Measurements from ENCODE around the gene SORCS2. TPM values are rescaled to one million over a fixed set of nuclear protein-coding genes. Genes with fewer than 3 reads are reported as not detected.

Gene SORCS2
- total RNA-seq, 2 experiments from 2014 or later = 0.07 to 0.15 TPM

DNA sequence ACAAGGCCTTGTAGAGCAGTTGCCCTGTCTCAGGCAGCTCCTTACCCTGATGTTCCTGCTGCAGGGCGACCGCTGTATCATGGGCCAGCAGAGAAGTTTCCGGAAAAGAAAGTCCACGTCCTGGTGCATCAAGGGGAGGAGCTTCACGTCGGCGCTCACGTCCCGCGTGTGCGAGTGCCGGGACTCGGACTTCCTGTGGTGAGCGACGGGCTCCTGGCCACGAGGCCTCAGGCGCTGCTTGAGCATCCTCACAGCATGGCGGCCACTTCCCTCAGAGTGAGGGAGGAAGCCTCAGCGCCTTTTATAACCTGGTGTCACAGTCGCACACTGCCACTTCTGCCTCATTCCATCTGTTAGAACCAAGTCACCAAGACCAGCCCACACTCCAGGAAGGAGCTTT is 521.8 kb downstream of the SORCS2 start:
- no peaks in the 10 kb centered on the region for H3K36me3 Mint-ChIP-seq (ENCODE audit: low read depth)
- DNase-seq = no peak
- H3K4me3 Mint-ChIP-seq = no peak overlapping the region
- no peaks in the 10 kb centered on the region for H3K4me1 Mint-ChIP-seq (ENCODE audit: low read depth)
- no peaks in the 10 kb centered on the region for H3K27me3 Mint-ChIP-seq (ENCODE audit: low read depth)
- intact Hi-C loops (cut with micrococcal nuclease) = no loop called here
- H3K9me3 Mint-ChIP-seq = no peaks in the 10 kb centered on the region
- CTCF ChIA-PET = no interaction called here
- H3K27ac Mint-ChIP-seq = no peak overlapping the region

- intact Hi-C loops (cut with micrococcal nuclease) = no loop called here
- Mint-ChIP-seq H3K27me3 (ENCODE audit: low read depth) (no peaks in the 10 kb centered on the region), H3K4me1 (ENCODE audit: low read depth) (no peaks in the 10 kb centered on the region), H3K36me3 (ENCODE audit: low read depth) (no peaks in the 10 kb centered on the region), H3K27ac (no peak overlapping the region), H3K9me3 (no peaks in the 10 kb centered on the region), H3K4me3 (no peak overlapping the region)
- DNase-seq = no peak
- CTCF ChIA-PET = no interaction called here
Observed at GRCh38 chr4:7714738-7715137, 522.4 kb downstream of the SORCS2 start.

DNA sequence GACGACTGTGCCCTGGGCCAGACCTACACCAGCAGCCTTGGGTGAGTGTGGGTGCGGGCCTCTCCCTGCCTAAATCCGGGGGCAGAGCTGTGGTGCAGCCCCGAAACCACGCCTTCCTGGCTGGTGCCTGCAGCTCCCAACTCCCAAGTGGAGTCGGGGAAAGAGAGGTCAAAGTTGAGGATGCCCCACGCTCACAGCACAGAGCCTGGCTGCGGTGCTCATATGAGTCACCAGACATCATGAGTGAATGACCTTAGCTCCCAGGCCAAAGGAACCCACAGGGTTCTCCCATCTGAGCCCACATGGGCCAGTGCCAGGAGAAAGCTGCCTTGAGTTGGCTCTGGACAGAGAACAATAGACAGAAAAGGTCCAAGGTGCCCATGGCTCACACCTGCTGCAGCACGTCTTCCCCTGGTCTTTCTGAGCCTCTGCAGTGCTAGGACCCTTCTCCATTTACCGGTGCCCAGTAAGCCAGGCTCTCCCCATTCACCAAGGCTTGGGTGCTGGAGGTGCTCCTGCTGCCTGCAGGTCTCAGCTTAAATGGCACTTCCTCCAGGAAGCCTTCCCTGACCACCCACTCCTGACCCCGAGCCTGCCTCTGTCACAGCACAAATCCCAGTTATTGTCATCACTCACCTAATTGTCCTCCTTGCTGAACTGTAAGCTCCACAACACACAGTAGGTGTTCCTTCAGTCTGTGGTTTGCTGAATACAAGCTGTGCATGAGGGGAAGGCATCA is 523.1 kb downstream of the SORCS2 start:
- CTCF ChIA-PET = no interaction called here
- no peaks in the 10 kb centered on the region for H3K9me3 Mint-ChIP-seq
- no peaks in the 10 kb centered on the region for H3K27me3 Mint-ChIP-seq (ENCODE audit: low read depth)
- H3K4me1 Mint-ChIP-seq (ENCODE audit: low read depth) = no peaks in the 10 kb centered on the region
- DNase-seq = no peak
- no peaks in the 10 kb centered on the region for H3K36me3 Mint-ChIP-seq (ENCODE audit: low read depth)
- no peak overlapping the region for H3K27ac Mint-ChIP-seq
- no peak overlapping the region for H3K4me3 Mint-ChIP-seq
- intact Hi-C loops (cut with micrococcal nuclease) = no loop called here

GRCh38 chr4:7716010-7716721 is 523.8 kb downstream of the SORCS2 start:
- no peak overlapping the region for H3K4me3 Mint-ChIP-seq
- no peak for DNase-seq
- no peaks in the 10 kb centered on the region for H3K36me3 Mint-ChIP-seq (ENCODE audit: low read depth)
- no peaks in the 10 kb centered on the region for H3K9me3 Mint-ChIP-seq
- H3K27me3 Mint-ChIP-seq (ENCODE audit: low read depth) = no peaks in the 10 kb centered on the region
- intact Hi-C loops (cut with micrococcal nuclease) = no loop called here
- CTCF ChIA-PET = no interaction called here
- H3K27ac Mint-ChIP-seq = no peak overlapping the region
- H3K4me1 Mint-ChIP-seq (ENCODE audit: low read depth) = no peaks in the 10 kb centered on the region

DNA sequence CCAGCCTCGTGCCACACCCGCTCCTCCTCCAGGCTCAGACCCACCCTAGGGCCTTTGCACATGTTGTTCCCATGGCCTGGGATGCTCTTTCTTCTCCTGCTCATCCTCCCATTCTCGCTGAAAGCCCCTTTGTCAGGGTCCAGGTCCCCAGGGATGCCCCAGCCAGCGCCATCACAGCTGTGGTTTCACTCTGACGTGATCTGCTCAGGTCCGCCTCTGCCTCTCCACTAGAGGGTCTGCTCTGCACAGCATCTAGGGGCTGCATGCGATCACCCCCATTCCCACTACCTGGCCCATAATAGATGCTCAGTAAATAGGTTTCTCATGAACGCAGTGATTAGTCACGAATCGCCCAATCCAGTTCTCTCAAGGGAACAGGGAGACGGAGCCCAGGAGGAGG is 524.8 kb downstream of the SORCS2 start:
- H3K27me3 Mint-ChIP-seq (ENCODE audit: low read depth) = no peaks in the 10 kb centered on the region
- no peaks in the 10 kb centered on the region for H3K36me3 Mint-ChIP-seq (ENCODE audit: low read depth)
- CTCF ChIA-PET = no interaction called here

GRCh38 chr4:7717946-7718490 is 525.7 kb downstream of the SORCS2 start:
- Mint-ChIP-seq H3K4me3 (no peak overlapping the region), H3K9me3 (no peaks in the 10 kb centered on the region), H3K27me3 (ENCODE audit: low read depth) (no peaks in the 10 kb centered on the region), H3K27ac (no peak overlapping the region), H3K36me3 (ENCODE audit: low read depth) (no peaks in the 10 kb centered on the region), H3K4me1 (ENCODE audit: low read depth) (peaks cover 4% of the 10 kb centered on the region)
- CTCF ChIA-PET = no interaction called here
- intact Hi-C loops (cut with micrococcal nuclease) = no loop called here
- DNase-seq = no peak

More for the DNA sequence above, 524.8 kb downstream of the SORCS2 start:
- H3K4me3 Mint-ChIP-seq = no peak overlapping the region
- intact Hi-C loops (cut with micrococcal nuclease) = no loop called here
- no peaks in the 10 kb centered on the region for H3K4me1 Mint-ChIP-seq (ENCODE audit: low read depth)
- no peak for DNase-seq
- no peaks in the 10 kb centered on the region for H3K9me3 Mint-ChIP-seq
- no peak overlapping the region for H3K27ac Mint-ChIP-seq

DNA sequence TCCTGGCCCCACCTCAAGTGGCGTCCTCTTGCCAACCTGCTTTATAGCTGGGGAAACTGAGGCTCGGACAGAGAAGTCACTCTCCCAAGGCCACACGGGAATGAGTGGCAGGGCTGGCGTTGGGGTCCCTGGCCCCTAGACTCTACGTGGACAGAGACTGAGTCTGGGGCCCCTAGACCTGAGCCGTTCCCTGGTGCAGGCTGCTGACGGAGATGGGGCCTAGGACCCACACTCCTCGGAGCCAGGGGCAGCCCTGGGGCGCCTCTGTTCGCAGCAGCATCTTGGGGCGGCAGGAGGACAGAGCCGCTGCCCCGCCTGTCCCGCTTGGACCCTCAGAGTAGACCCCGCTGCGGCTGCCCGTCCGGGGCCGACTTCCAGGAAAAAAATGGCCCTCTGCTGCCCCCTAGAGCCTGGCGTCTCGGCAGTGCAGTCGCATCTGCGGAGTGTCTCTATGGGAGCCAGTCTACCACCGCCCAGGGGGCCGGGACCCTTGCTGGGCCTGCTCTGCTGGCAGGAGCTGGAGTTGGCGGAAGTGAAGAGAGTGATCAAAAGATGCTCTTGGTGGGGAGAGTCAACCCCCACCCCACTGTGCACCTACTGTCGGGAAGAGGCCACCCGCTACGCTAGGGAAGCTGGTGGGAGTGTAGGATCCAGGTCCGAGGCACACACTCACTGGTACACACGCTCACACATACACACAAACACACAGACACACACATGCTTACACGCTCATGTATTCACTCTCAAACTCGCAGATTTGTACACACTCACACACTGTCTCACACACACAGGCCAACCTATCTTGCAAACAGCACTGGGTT is 527.2 kb downstream of the SORCS2 start:
- intact Hi-C loops (cut with micrococcal nuclease) = no loop called here
- DNase-seq = peak; percentile 77
- H3K36me3 Mint-ChIP-seq (ENCODE audit: low read depth) = no peaks in the 10 kb centered on the region
- H3K9me3 Mint-ChIP-seq = no peaks in the 10 kb centered on the region
- no peak overlapping the region for H3K27ac Mint-ChIP-seq
- H3K4me1 Mint-ChIP-seq (ENCODE audit: low read depth) = peaks cover 4% of the 10 kb centered on the region
- H3K4me3 Mint-ChIP-seq = no peak overlapping the region
- CTCF ChIA-PET = interaction anchor here (0.5 to 2.4 kb wide), 12 partner anchors 9 to 527 kb away, joined by 3 to 16 read pairs (median 3); partner anchors contain the start of gene SORCS2
- H3K27me3 Mint-ChIP-seq (ENCODE audit: low read depth) = no peaks in the 10 kb centered on the region

DNA sequence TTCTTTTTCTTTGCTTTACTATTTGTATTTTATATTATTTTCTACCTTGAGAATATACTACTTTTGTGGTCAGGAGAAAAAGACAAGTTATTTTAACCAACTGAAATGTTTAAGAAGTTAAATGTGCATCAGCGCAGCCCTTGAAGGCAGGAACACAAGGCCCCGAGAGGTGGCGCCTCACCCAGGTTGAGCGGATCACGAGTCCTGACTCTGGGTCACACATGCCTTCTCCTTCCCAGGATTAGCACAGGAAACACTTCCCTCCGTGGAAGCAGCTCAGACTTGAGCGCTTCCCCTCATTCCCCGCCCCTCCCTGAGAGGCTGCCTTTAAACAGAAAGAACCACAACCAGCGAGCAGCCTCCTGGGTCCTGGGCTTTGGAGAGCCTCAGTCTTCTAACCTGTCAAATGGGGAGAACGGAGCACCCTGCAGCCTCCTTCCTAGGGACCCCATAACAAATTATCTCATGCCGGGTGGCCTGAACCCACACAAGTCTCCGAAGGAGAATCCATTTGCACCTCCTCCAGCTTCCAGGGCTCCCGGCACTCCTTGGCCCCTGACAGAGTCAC is 529.7 kb downstream of the SORCS2 start:
- Mint-ChIP-seq H3K9me3 (no peaks in the 10 kb centered on the region), H3K4me1 (ENCODE audit: low read depth) (peaks cover 4% of the 10 kb centered on the region), H3K27me3 (ENCODE audit: low read depth) (no peaks in the 10 kb centered on the region), H3K36me3 (ENCODE audit: low read depth) (no peaks in the 10 kb centered on the region), H3K27ac (no peak overlapping the region), H3K4me3 (no peak overlapping the region)
- intact Hi-C loops (cut with micrococcal nuclease) = loop anchor here (1.0 kb wide), 2 partner anchors 80 to 265 kb away; no protein-coding TSS in a partner anchor
- DNase-seq = peak; percentile 33
- CTCF ChIA-PET = interaction anchor here (0.6 to 1.4 kb wide), 3 partner anchors 80 to 521 kb away, joined by 3 to 8 read pairs (median 3); no protein-coding TSS in a partner anchor

DNA sequence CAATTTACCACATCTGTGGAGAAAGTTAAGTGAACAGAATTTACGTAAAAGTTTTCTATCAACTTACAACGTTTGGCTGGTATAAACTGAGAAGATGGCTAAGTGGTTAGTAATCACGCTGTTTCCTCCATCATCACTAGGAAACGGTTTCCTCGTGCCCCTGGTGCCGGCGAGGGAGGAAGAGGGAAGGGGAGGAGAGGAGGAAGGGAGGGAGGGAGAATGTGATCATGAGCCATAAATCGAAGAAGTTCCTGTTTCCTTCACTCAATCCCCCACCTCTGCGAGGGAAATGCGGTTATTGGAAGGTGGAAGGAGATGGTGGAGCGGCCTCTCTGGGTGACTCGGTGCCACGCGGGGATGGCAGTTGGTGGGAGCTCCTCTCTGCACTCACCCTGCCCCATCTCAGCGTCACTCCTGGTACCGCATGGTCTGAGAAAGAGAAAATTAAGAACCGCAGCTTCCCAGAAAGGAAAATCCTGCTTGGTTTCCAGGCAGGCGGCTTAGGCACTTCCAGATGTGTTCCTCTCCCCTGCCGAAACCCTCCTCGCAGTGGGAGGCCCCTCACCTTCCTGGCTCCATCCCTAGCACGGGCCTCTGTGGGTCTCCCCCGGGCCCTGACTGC is 530.5 kb downstream of the SORCS2 start:
- CTCF ChIA-PET = interaction anchor here (1.2 to 1.4 kb wide), 2 partner anchors 79 to 522 kb away, joined by 3 to 8 read pairs; no protein-coding TSS in a partner anchor
- Mint-ChIP-seq H3K27ac (no peak overlapping the region), H3K4me3 (no peak overlapping the region), H3K36me3 (ENCODE audit: low read depth) (no peaks in the 10 kb centered on the region), H3K27me3 (ENCODE audit: low read depth) (no peaks in the 10 kb centered on the region), H3K4me1 (ENCODE audit: low read depth) (peaks cover 4% of the 10 kb centered on the region), H3K9me3 (no peaks in the 10 kb centered on the region)
- DNase-seq = no peak
- intact Hi-C loops (cut with micrococcal nuclease) = loop anchor here (1.0 kb wide), 2 partner anchors 79 to 264 kb away; no protein-coding TSS in a partner anchor

- H3K27ac Mint-ChIP-seq = no peak overlapping the region
- CTCF ChIA-PET = no interaction called here
- H3K27me3 Mint-ChIP-seq (ENCODE audit: low read depth) = no peaks in the 10 kb centered on the region
- peaks cover 4% of the 10 kb centered on the region for H3K4me1 Mint-ChIP-seq (ENCODE audit: low read depth)
- intact Hi-C loops (cut with micrococcal nuclease) = no loop called here
- no peaks in the 10 kb centered on the region for H3K9me3 Mint-ChIP-seq
- H3K36me3 Mint-ChIP-seq (ENCODE audit: low read depth) = no peaks in the 10 kb centered on the region
- H3K4me3 Mint-ChIP-seq = no peak overlapping the region
- DNase-seq = no peak
Observed at GRCh38 chr4:7723625-7724024, 531.3 kb downstream of the SORCS2 start.

DNA sequence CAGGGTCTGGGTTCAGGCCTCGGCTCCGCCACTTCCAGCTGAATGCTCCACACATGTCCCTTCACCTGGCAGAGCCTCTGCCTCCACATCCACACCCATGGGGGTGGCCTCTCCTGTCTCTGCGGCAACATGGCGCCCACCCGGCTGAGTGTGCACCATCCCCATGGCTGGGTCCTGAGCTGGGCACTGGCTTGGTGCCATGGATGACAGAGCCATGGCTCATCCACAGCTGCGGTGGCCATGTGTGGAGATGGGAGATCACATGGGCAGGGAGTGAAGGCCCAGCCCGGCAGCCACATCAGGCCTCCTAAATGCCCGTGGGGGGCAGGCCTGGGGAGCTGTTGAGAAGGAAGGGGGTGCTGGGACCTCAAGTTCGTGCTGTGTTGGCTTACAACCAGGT is 533.6 kb downstream of the SORCS2 start:
- Mint-ChIP-seq H3K27ac (no peak overlapping the region), H3K4me3 (no peak overlapping the region), H3K4me1 (ENCODE audit: low read depth) (peaks cover 4% of the 10 kb centered on the region), H3K36me3 (ENCODE audit: low read depth) (no peaks in the 10 kb centered on the region), H3K9me3 (no peaks in the 10 kb centered on the region), H3K27me3 (ENCODE audit: low read depth) (no peaks in the 10 kb centered on the region)
- intact Hi-C loops (cut with micrococcal nuclease) = no loop called here
- CTCF ChIA-PET = no interaction called here
- DNase-seq = no peak
